Activated naive CD4-positive, alpha-beta T cell treated with Interleukin-2 at 50 U/mL for 16 hours (primary cell): ENCODE measurements around the gene CAV2.

Experiments used
- DNase-seq: peaks from one replicate; pipeline ENCODE4 v3.0.0-alpha.2; 2020

Gene CAV2

GRCh38 chr7:116549370-116549769 is 49.8 kb downstream of the CAV2 start:
- DNase-seq: no peak

DNA sequence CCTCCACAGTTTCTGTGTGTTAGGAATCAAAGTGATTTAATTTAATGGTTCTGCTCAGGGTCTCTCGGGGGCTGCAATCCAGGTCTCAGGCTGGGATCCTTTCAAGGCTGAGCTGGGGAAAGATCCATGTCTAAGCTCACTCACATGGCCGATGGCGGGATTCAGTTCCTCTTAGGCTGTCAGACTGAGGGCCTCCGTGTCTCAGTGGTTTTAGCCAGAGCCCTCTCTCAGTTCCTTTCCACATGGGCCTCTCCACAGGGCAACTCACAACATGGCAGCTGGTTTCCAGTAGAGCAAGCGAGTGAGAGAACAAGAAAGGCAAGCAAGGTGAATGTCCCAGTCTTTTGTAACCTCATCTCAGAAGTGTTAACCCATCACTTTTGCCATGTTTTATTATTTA is 52.2 kb downstream of the CAV2 start:
- DNase-seq: no peak

GRCh38 chr7:116552602-116553001 is 53.1 kb downstream of the CAV2 start:
- DNase-seq: no peak

DNA sequence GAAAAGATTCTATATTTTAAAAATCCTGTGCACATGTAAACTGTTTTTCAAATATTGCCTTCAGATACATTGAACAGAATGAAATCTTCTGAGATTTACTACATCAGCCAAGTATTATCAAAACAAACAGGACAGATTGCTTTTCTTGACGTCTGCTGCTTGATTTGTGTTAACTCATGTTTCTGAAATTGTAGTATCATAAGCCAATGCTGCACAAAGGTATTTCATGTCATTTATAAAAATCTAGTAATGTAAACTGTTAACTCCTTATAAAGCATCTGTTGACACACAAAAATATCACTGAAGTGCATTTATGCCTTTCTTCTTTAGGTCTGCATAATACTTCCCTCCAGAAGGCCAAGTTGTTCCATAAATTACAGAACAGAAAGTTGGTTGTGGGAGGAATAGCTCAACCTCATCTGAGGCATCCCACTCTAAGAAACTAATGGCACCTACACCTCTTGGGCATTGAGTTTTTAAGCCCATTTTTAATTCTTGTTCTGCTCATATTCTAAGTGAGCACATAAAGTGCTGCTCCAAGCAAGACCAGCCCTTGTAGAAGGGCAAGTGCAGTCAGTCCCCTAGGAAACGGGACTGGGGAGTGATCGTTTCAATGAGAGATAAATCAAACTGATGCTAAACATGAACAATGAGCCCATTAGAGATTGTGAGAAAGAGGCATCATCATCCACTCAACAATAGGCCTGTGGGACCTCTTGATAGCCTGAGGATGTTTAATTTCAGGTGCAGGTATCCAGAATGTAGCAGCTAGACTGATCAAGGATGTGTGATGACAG is 53.8 kb downstream of the CAV2 start:
- no peak for DNase-seq

DNA sequence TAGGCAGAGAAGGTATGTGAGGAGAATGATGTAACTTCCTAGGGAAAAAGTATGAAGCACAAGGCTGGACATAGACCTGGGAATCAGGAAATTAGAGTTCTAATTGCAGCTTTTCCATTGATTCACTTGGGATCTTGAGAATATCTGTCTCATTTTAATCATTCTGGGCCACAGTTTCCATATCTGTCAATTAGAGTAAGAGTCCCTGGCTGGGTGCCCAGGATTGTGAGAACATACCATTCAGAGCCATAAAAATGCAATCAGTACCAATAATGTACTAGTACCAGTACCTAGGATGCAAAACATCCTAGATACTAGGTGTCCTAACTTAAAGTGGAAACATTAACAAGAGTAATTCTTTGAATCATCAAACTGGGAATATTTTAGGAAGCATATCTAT is 54.9 kb downstream of the CAV2 start:
- no peak for DNase-seq

DNA sequence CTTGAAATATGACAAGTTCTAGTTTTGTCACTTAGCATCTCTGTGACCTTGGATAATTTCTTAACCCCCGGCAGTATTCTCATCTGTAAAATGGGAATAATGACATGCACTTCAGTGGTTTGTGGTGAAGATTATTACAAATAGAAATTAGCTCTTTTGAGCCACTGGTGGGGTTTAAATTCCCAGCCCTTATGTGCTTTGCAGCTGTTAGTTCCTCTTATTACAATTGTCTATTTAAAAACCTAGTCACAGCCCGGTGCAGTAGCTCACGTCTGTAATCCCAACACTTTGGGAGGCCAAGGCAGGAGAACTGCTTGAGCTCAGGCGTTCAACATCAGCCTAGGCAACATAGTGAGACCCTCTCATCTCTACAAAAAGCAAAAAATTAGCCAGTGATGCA is 55.4 kb downstream of the CAV2 start:
- DNase-seq: no peak

DNA sequence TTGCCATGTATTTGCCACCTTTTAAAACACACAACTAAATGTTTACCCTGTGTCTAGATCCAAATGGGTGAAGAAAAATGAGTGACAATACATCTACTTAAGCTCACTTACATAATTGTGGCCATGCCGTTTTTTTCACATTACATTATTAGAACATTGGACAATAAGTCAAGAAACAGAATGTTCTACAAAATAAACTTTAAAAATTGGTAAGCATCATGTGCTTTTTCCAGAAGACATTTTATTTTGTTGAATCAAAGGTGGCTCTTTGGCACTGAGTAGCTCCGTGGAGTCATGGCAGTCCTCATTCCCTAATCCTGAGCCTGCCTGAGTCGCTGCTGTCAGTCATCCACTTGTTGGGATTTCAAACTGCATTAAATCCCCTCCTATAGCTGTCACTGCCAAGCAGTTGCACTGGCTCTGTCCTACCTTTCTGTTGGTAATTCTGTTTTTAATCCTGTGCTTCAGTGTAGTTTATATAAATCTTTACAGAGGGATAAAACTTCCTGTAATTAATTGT is 57.6 kb downstream of the CAV2 start:
- DNase-seq: no peak

DNA sequence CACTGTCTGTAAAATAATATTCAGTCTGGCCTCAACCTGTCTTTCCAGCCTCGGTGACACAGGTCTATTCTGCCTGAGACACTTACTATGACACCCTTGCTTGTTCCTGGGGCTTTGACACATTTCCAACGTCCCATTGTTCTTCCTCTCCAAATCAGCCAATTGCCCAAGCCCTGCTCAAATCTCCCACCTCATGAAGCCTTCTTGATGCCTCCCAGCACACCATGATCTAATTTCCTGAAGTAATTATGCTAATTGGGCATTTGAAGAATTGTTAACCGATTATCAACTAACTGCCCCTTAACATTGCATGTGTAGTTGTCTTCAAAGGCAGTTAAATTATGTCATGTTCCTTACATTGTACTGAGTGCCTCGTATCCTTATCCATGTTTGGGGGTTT is 58.4 kb downstream of the CAV2 start:
- DNase-seq: no peak
